ENCODE data around the gene SLC39A3. TPM values are rescaled to one million over a fixed set of nuclear protein-coding genes. Genes with fewer than 3 reads are reported as not detected.

The SLC39A3 gene
- total and polyA plus RNA-seq, 4 donors: 22.4 to 56.5 (median 42.7) TPM

GRCh38 chr19:2694196-2694595 lies 45.6 kb downstream of the SLC39A3 start:
- Histone ChIP-seq H3K4me1 (ENCODE audit: control insufficient read depth, insufficient read depth, low read length) (peaks cover 56% of the 10 kb centered on the region), H3K27me3 (ENCODE audit: control insufficient read depth, insufficient read depth, low read length) (no peaks in the 10 kb centered on the region), H3K36me3 (ENCODE audit: control insufficient read depth, insufficient read depth, low read length) (no peaks in the 10 kb centered on the region), H3K27ac (ENCODE audit: low read depth, low read length) (peak overlapping the region; percentile 49), H3K9me3 (ENCODE audit: control insufficient read depth, insufficient read depth, low read length) (no peaks in the 10 kb centered on the region), H3K4me3 (ENCODE audit: low read depth, low read length) (no peak overlapping the region)
- DNase-seq (ENCODE audit: low read depth in 4 of 6, low spot score in 6 of 6): no peak
- WGBS (ENCODE audit: insufficient coverage): 83% methylated on average over 4 of the region's 5 CpGs

DNA sequence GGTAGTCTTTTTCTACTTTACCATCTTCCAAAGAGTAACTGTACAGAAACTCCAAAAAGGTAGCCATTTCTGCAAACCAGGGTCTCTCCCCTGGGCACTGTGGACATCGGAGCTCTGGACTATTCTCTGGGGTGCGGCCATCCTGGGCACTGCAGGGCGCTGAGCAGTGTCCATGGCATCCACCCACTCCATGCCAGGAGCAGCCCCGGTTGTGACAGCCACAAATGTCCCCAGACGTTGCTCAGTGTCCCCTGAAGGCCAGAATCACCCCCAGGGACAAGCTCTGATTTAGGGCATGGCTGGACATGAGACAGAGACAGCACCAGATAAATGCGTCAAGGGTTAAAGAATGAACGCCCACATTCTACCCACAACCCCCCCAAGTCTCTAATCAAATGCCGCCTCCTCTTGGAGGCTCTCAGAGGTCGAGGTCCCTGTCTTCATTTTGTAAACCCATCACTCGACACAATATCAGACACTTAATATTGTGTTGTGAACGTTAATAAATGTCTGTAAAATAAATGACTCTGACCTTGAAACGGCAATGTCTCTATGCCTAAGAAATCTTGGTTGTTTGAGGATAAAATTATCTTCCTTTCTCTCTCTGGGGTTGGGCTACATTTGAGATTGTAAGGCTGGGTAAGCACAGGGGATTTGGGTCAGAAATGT lies 46.2 kb downstream of the SLC39A3 start:
- 56% methylated on average over 6 of the region's 12 CpGs for WGBS (ENCODE audit: insufficient coverage)

GRCh38 chr19:2691951-2692350 lies 47.9 kb downstream of the SLC39A3 start:
- H3K36me3 ChIP-seq (ENCODE audit: control insufficient read depth, insufficient read depth, low read length): no peaks in the 10 kb centered on the region
- peak in 1 of 6 donors; percentile 26 for DNase-seq (ENCODE audit: low read depth in 4 of 6, low spot score in 6 of 6)
- H3K4me1 ChIP-seq (ENCODE audit: control insufficient read depth, insufficient read depth, low read length): peaks cover 48% of the 10 kb centered on the region
- no peak overlapping the region for H3K27ac ChIP-seq (ENCODE audit: low read depth, low read length)
- H3K4me3 ChIP-seq (ENCODE audit: low read depth, low read length): no peak overlapping the region
- H3K27me3 ChIP-seq (ENCODE audit: control insufficient read depth, insufficient read depth, low read length): no peaks in the 10 kb centered on the region
- H3K9me3 ChIP-seq (ENCODE audit: control insufficient read depth, insufficient read depth, low read length): no peaks in the 10 kb centered on the region
- 56% methylated on average over 9 of the region's 9 CpGs for WGBS (ENCODE audit: insufficient coverage)

More for the DNA sequence above, 46.2 kb downstream of the SLC39A3 start:
- no peaks in the 10 kb centered on the region for H3K36me3 ChIP-seq (ENCODE audit: control insufficient read depth, insufficient read depth, low read length)
- H3K4me3 ChIP-seq (ENCODE audit: low read depth, low read length): no peak overlapping the region
- no peak overlapping the region for H3K27ac ChIP-seq (ENCODE audit: low read depth, low read length)
- no peaks in the 10 kb centered on the region for H3K27me3 ChIP-seq (ENCODE audit: control insufficient read depth, insufficient read depth, low read length)
- peaks cover 56% of the 10 kb centered on the region for H3K4me1 ChIP-seq (ENCODE audit: control insufficient read depth, insufficient read depth, low read length)
- DNase-seq (ENCODE audit: low read depth in 4 of 6, low spot score in 6 of 6): peak in 1 of 6 donors; percentile 15
- no peaks in the 10 kb centered on the region for H3K9me3 ChIP-seq (ENCODE audit: control insufficient read depth, insufficient read depth, low read length)

DNA sequence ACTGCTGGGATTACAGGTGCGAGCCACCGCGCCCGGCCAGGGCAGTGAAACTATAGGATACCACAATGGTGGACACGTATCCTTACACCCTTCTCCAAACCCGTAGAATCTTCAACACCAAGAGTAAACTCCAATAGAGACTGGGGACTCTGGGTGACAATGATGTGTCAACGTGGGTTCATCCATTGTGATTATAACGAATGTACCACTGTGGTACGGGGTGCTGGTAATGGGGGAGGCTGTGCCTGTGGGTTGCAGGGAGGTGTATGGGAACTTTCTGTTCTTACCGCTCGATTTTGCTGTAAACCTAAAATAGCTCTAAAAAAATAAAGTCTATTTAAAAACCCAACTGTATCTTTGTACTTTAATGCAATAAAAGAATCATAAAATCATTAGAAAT lies 49.0 kb downstream of the SLC39A3 start:
- Histone ChIP-seq H3K27me3 (ENCODE audit: control insufficient read depth, insufficient read depth, low read length) (no peaks in the 10 kb centered on the region), H3K27ac (ENCODE audit: low read depth, low read length) (no peak overlapping the region), H3K36me3 (ENCODE audit: control insufficient read depth, insufficient read depth, low read length) (no peaks in the 10 kb centered on the region), H3K4me1 (ENCODE audit: control insufficient read depth, insufficient read depth, low read length) (peaks cover 46% of the 10 kb centered on the region), H3K9me3 (ENCODE audit: control insufficient read depth, insufficient read depth, low read length) (no peaks in the 10 kb centered on the region), H3K4me3 (ENCODE audit: low read depth, low read length) (no peak overlapping the region)
- WGBS (ENCODE audit: insufficient coverage): 90% methylated on average over 4 of the region's 11 CpGs
- DNase-seq (ENCODE audit: low read depth in 4 of 6, low spot score in 6 of 6): no peak

DNA sequence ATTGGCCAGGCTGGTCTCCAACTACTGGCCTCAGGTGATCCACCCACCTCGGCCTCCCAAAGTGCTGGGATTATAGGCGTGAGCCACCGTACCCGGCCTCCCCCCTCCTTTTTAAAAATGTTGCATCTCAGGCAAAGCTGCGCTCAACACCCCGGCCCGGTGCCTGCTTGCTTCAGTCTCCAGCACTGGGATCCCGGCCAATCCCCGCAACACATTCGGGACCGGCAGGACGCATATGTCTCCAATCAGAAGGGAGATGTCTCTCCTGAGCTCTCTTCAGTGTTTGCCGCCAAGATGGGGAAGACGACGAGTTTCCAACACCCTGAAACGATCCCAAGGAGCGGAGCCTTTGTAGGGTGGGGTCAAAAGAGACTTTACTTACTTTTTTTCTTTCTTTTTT lies 53.5 kb downstream of the SLC39A3 start:
- H3K4me3 ChIP-seq (ENCODE audit: low read depth, low read length): no peak overlapping the region
- 68% methylated on average over 12 of the region's 17 CpGs for WGBS (ENCODE audit: insufficient coverage)

GRCh38 chr19:2685204-2685704 lies 54.6 kb downstream of the SLC39A3 start:
- H3K27ac ChIP-seq (ENCODE audit: low read depth, low read length): peak overlapping the region; percentile 71
- H3K9me3 ChIP-seq (ENCODE audit: control insufficient read depth, insufficient read depth, low read length): no peaks in the 10 kb centered on the region
- H3K27me3 ChIP-seq (ENCODE audit: control insufficient read depth, insufficient read depth, low read length): no peaks in the 10 kb centered on the region
- no peak overlapping the region for H3K4me3 ChIP-seq (ENCODE audit: low read depth, low read length)
- peaks cover 14% of the 10 kb centered on the region for H3K4me1 ChIP-seq (ENCODE audit: control insufficient read depth, insufficient read depth, low read length)
- no peak for DNase-seq (ENCODE audit: low read depth in 4 of 6, low spot score in 6 of 6)
- peaks cover 17% of the 10 kb centered on the region for H3K36me3 ChIP-seq (ENCODE audit: control insufficient read depth, insufficient read depth, low read length)
- WGBS (ENCODE audit: insufficient coverage): 68% methylated on average over 3 of the region's 6 CpGs

More for the DNA sequence above, 53.5 kb downstream of the SLC39A3 start:
- H3K9me3 ChIP-seq (ENCODE audit: control insufficient read depth, insufficient read depth, low read length): no peaks in the 10 kb centered on the region
- H3K27me3 ChIP-seq (ENCODE audit: control insufficient read depth, insufficient read depth, low read length): no peaks in the 10 kb centered on the region
- H3K36me3 ChIP-seq (ENCODE audit: control insufficient read depth, insufficient read depth, low read length): peaks cover 14% of the 10 kb centered on the region
- H3K27ac ChIP-seq (ENCODE audit: low read depth, low read length): peak overlapping the region; percentile 71
- peaks cover 14% of the 10 kb centered on the region for H3K4me1 ChIP-seq (ENCODE audit: control insufficient read depth, insufficient read depth, low read length)
- DNase-seq (ENCODE audit: low read depth in 4 of 6, low spot score in 6 of 6): peak in 1 of 6 donors; percentile 85

DNA sequence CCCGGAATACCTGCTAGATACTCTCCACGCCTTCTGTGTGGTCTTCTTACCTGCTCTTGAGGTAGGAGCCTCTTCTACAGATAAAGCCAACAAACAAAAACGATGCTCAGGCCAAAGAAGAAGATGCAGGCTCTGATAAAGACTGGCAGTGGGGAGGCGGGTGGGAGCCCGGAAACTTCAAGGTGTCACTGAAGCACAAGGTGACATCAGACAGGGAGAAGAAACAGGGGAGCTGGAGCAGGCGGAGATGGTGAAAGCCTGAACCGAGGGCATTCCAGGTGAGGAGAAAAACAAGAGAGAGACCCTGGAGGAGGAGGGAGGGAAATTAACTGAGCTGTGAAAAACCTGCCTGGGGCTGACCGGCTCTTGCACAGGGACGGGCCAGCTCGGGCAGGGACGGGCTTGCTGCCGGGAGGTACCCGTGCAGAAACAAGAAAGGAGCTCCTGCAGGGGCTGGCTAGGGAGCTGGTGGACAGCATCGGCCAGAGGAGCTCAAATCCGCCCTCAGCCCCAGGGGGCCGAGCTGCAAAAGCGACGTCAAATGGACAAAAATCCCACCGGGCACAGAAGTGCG lies 56.3 kb downstream of the SLC39A3 start:
- WGBS (ENCODE audit: insufficient coverage): 82% methylated on average over 19 of the region's 20 CpGs
- H3K36me3 ChIP-seq (ENCODE audit: control insufficient read depth, insufficient read depth, low read length): peaks cover 17% of the 10 kb centered on the region
- H3K27me3 ChIP-seq (ENCODE audit: control insufficient read depth, insufficient read depth, low read length): no peaks in the 10 kb centered on the region
- peaks cover 14% of the 10 kb centered on the region for H3K4me1 ChIP-seq (ENCODE audit: control insufficient read depth, insufficient read depth, low read length)
- no peak overlapping the region for H3K4me3 ChIP-seq (ENCODE audit: low read depth, low read length)
- no peaks in the 10 kb centered on the region for H3K9me3 ChIP-seq (ENCODE audit: control insufficient read depth, insufficient read depth, low read length)
- H3K27ac ChIP-seq (ENCODE audit: low read depth, low read length): no peak overlapping the region
- no peak for DNase-seq (ENCODE audit: low read depth in 4 of 6, low spot score in 6 of 6)

Other genes with a start within 250 kb of the SLC39A3 start
- 10 to 100 TPM in 1 of 2 donors, 1 to 10 TPM in 1; 6.2 to 11.4 TPM for gene GNG7, start 37.3 kb downstream of the SLC39A3 start, total RNA-seq
- 10 to 100 TPM; 48.9 to 60.4 TPM for gene GNG7, start 37.3 kb downstream of the SLC39A3 start, polyA plus RNA-seq (ENCODE audit: insufficient read length in 2 of 2)
- gene DIRAS1, start 18.6 kb downstream of the SLC39A3 start, total RNA-seq: 10 to 100 TPM in 1 of 2 donors, 1 to 10 TPM in 1; 6.9 to 16.8 TPM
- gene DIRAS1, start 18.6 kb downstream of the SLC39A3 start, polyA plus RNA-seq (ENCODE audit: insufficient read length in 2 of 2): 10 to 100 TPM; 69.5 to 72.6 TPM
- 10 to 100 TPM; 29.6 to 44.0 TPM for gene SGTA, start 43.3 kb upstream of the SLC39A3 start, total RNA-seq
- gene SGTA, start 43.3 kb upstream of the SLC39A3 start, polyA plus RNA-seq (ENCODE audit: insufficient read length in 2 of 2): 100 to 1,000 TPM; 147 TPM
- gene THOP1, start 45.5 kb upstream of the SLC39A3 start, total RNA-seq: 10 to 100 TPM; 42.2 to 42.6 TPM
- gene THOP1, start 45.5 kb upstream of the SLC39A3 start, polyA plus RNA-seq (ENCODE audit: insufficient read length in 2 of 2): 10 to 100 TPM; 83.6 to 89.0 TPM
- 10 to 100 TPM; 10.0 to 11.1 TPM for gene ZNF554, start 79.9 kb upstream of the SLC39A3 start, total RNA-seq
- gene ZNF554, start 79.9 kb upstream of the SLC39A3 start, polyA plus RNA-seq (ENCODE audit: insufficient read length in 2 of 2): 10 to 100 TPM; 11.2 to 14.7 TPM
- 10 to 100 TPM; 13.4 to 15.6 TPM for gene ZNF555, start 101.5 kb upstream of the SLC39A3 start, total RNA-seq
- gene ZNF555, start 101.5 kb upstream of the SLC39A3 start, polyA plus RNA-seq (ENCODE audit: insufficient read length in 2 of 2): 1 to 10 TPM; 9.1 to 9.4 TPM
- gene ZNF556, start 127.3 kb upstream of the SLC39A3 start, total RNA-seq: under 1 TPM; 0.06 to 0.10 TPM
- gene ZNF556, start 127.3 kb upstream of the SLC39A3 start, polyA plus RNA-seq (ENCODE audit: insufficient read length in 2 of 2): under 1 TPM; 0.51 to 0.59 TPM
- 1 to 10 TPM; 5.2 to 6.9 TPM for gene ZNF57, start 160.9 kb upstream of the SLC39A3 start, total RNA-seq
- 1 to 10 TPM; 5.2 to 5.4 TPM for gene ZNF57, start 160.9 kb upstream of the SLC39A3 start, polyA plus RNA-seq (ENCODE audit: insufficient read length in 2 of 2)
- 10 to 100 TPM in 1 of 2 donors, 1 to 10 TPM in 1; 7.4 to 14.2 TPM for gene ZNF77, start 205.0 kb upstream of the SLC39A3 start, total RNA-seq
- 1 to 10 TPM; 5.9 to 7.8 TPM for gene ZNF77, start 205.0 kb upstream of the SLC39A3 start, polyA plus RNA-seq (ENCODE audit: insufficient read length in 2 of 2)
- 1 to 10 TPM; 1.6 to 5.0 TPM for gene TLE6, start 237.5 kb upstream of the SLC39A3 start, total RNA-seq
- gene TLE6, start 237.5 kb upstream of the SLC39A3 start, polyA plus RNA-seq (ENCODE audit: insufficient read length in 2 of 2): 1 to 10 TPM; 4.6 to 4.7 TPM

All from spinal cord (tissue), 10 donors.